ENCODE measurements around the gene SLC23A2. TPM values are rescaled to one million over a fixed set of nuclear protein-coding genes. Genes with fewer than 3 reads are reported as not detected.

SLC23A2 gene
- polyA plus RNA-seq, 3 donors: 3.3 to 28.4 (median 6.4) TPM

- H3K4me2 ChIP-seq (replicated peaks; ENCODE audit: extremely low read depth, low read length, poor library complexity, severe bottlenecking): no peak overlapping the region
- no peak overlapping the region for H2AFZ ChIP-seq (ENCODE audit: insufficient read depth, low read depth, low read length, poor library complexity, severe bottlenecking)
- H3K79me2 ChIP-seq (ENCODE audit: insufficient read depth, low read length): no peaks in the 10 kb centered on the region
- no peak overlapping the region for H3K9ac ChIP-seq (ENCODE audit: insufficient read depth, low read length, poor library complexity, severe bottlenecking)
- H3K9me3 Mint-ChIP-seq: peaks cover 0 to 4% (median 3%) of the 10 kb centered on the region in 7 donors
- peak overlapping the region in 1 of 2 donors; percentile 13 for H3K27ac ChIP-seq (ENCODE audit: low read depth in 1 of 2, low read length in 2 of 2)
- no peaks in the 10 kb centered on the region for H3K9me3 ChIP-seq (replicated peaks in 1 of 2; ENCODE audit: control insufficient read depth in 1 of 2, insufficient read depth in 1 of 2, low read length in 2 of 2)
- TF ChIP-seq, protein P1, sequence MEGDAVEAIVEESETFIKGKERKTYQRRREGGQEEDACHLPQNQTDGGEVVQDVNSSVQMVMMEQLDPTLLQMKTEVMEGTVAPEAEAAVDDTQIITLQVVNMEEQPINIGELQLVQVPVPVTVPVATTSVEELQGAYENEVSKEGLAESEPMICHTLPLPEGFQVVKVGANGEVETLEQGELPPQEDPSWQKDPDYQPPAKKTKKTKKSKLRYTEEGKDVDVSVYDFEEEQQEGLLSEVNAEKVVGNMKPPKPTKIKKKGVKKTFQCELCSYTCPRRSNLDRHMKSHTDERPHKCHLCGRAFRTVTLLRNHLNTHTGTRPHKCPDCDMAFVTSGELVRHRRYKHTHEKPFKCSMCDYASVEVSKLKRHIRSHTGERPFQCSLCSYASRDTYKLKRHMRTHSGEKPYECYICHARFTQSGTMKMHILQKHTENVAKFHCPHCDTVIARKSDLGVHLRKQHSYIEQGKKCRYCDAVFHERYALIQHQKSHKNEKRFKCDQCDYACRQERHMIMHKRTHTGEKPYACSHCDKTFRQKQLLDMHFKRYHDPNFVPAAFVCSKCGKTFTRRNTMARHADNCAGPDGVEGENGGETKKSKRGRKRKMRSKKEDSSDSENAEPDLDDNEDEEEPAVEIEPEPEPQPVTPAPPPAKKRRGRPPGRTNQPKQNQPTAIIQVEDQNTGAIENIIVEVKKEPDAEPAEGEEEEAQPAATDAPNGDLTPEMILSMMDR (IDR thresholded peaks at IDR 0.05): no peak
- DNase-seq: no peak
- peak overlapping the region in 1 of 7 donors; percentile 46 for H3K27ac Mint-ChIP-seq
- peaks cover 3 to 8% of the 10 kb centered on the region in 2 donors for H3K36me3 ChIP-seq (replicated peaks in 1 of 2; ENCODE audit: control insufficient read depth in 1 of 2, insufficient read depth in 2 of 2, low read length in 2 of 2)
- H3K4me1 ChIP-seq (ENCODE audit: control insufficient read depth in 1 of 2, insufficient read depth in 2 of 2, low read length in 2 of 2): peaks cover 35 to 37% of the 10 kb centered on the region in 2 donors
- no peak overlapping the region for H3K4me3 Mint-ChIP-seq
- peaks cover 40% of the 10 kb centered on the region for H3K4me1 Mint-ChIP-seq
- peaks cover 0 to 3% (median 2%) of the 10 kb centered on the region in 3 donors for H3K27me3 Mint-ChIP-seq (ENCODE audit: low read depth in 3 of 3)
- intact Hi-C loops (cut with micrococcal nuclease): no loop called here
- no peak overlapping the region for H3K4me3 ChIP-seq (replicated peaks in 1 of 3; ENCODE audit: low read depth in 2 of 3, low read length in 3 of 3)
- H4K20me1 ChIP-seq (ENCODE audit: insufficient read depth, low read length): no peaks in the 10 kb centered on the region
- 100% methylated on average over 2 of the region's 7 CpGs for WGBS (ENCODE audit: insufficient coverage)
- H3K27me3 ChIP-seq (ENCODE audit: control insufficient read depth in 2 of 2, insufficient read depth in 2 of 2, low read length in 2 of 2): no peaks in the 10 kb centered on the region
- H3K36me3 Mint-ChIP-seq: peaks cover 10 to 12% of the 10 kb centered on the region in 2 donors
Measured at GRCh38 chr20:4848041-4848440, 153.3 kb downstream of the SLC23A2 start.

DNA sequence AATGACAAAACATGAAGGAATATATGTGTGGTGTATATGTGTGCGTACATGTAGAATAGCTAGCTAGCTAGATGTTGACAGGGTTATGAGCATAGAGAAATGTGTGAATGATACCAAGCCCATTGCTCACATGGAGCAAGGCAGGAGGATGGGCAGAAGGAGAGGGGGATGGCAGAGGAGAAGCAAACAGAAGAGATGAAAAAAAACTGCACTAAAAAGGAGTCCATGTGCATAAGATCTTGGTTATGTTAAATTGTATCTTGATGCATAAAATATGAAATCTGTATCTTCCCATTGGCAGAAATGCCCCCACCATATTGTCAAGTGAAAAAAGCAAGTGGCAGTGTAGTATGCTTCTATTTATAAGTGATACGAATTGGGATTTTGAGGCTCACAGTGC is 154.5 kb downstream of the SLC23A2 start:
- peaks cover 0 to 7% (median 2%) of the 10 kb centered on the region in 3 donors for H3K27me3 Mint-ChIP-seq (ENCODE audit: low read depth in 3 of 3)
- Histone ChIP-seq H3K36me3 (replicated peaks in 1 of 2; ENCODE audit: control insufficient read depth in 1 of 2, insufficient read depth in 2 of 2, low read length in 2 of 2) (no peaks in the 10 kb centered on the region), H3K27me3 (ENCODE audit: control insufficient read depth in 2 of 2, insufficient read depth in 2 of 2, low read length in 2 of 2) (no peaks in the 10 kb centered on the region), H3K79me2 (ENCODE audit: insufficient read depth, low read length) (no peaks in the 10 kb centered on the region), H3K4me3 (replicated peaks in 1 of 3; ENCODE audit: low read depth in 2 of 3, low read length in 3 of 3) (no peak overlapping the region), H4K20me1 (ENCODE audit: insufficient read depth, low read length) (no peaks in the 10 kb centered on the region), H3K27ac (ENCODE audit: low read depth in 1 of 2, low read length in 2 of 2) (peak overlapping the region in 1 of 2 donors; percentile 56), H3K4me2 (replicated peaks; ENCODE audit: extremely low read depth, low read length, poor library complexity, severe bottlenecking) (peak overlapping the region; percentile 14), H3K9me3 (replicated peaks in 1 of 2; ENCODE audit: control insufficient read depth in 1 of 2, insufficient read depth in 1 of 2, low read length in 2 of 2) (no peaks in the 10 kb centered on the region), H3K4me1 (ENCODE audit: control insufficient read depth in 1 of 2, insufficient read depth in 2 of 2, low read length in 2 of 2) (peaks cover 34 to 36% of the 10 kb centered on the region in 2 donors), H3K9ac (ENCODE audit: insufficient read depth, low read length, poor library complexity, severe bottlenecking) (no peak overlapping the region), H2AFZ (ENCODE audit: insufficient read depth, low read depth, low read length, poor library complexity, severe bottlenecking) (no peak overlapping the region)
- intact Hi-C loops (cut with micrococcal nuclease): no loop called here
- peaks cover 40% of the 10 kb centered on the region for H3K4me1 Mint-ChIP-seq
- no peak overlapping the region for H3K4me3 Mint-ChIP-seq
- H3K27ac Mint-ChIP-seq: peak overlapping the region in 2 of 7 donors; percentile 3 to 51
- H3K36me3 Mint-ChIP-seq: peaks cover 0 to 7% of the 10 kb centered on the region in 2 donors
- no peak for DNase-seq
- peaks cover 0 to 4% (median 3%) of the 10 kb centered on the region in 7 donors for H3K9me3 Mint-ChIP-seq
- TF ChIP-seq, protein P1 (IDR thresholded peaks at IDR 0.05): no peak
- WGBS (ENCODE audit: insufficient coverage): 100% methylated on average over 1 of the region's 2 CpGs
